Epidermal melanocyte (primary cell): Measurements from ENCODE around the gene ZCCHC9.
"Not testable (repeated sequence)": the region's sequence is repeated elsewhere in the genome, so short reads cannot be mapped to it uniquely, and the experiment has no call there.

Experiments
- DNase-seq: peaks from one replicate; pipeline ENCODE4 v3.0.0; 2011; ENCODE audit warnings: low spot score; ENCODE audit not compliant: insufficient read length

The ZCCHC9 gene, protein sequence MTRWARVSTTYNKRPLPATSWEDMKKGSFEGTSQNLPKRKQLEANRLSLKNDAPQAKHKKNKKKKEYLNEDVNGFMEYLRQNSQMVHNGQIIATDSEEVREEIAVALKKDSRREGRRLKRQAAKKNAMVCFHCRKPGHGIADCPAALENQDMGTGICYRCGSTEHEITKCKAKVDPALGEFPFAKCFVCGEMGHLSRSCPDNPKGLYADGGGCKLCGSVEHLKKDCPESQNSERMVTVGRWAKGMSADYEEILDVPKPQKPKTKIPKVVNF

DNA sequence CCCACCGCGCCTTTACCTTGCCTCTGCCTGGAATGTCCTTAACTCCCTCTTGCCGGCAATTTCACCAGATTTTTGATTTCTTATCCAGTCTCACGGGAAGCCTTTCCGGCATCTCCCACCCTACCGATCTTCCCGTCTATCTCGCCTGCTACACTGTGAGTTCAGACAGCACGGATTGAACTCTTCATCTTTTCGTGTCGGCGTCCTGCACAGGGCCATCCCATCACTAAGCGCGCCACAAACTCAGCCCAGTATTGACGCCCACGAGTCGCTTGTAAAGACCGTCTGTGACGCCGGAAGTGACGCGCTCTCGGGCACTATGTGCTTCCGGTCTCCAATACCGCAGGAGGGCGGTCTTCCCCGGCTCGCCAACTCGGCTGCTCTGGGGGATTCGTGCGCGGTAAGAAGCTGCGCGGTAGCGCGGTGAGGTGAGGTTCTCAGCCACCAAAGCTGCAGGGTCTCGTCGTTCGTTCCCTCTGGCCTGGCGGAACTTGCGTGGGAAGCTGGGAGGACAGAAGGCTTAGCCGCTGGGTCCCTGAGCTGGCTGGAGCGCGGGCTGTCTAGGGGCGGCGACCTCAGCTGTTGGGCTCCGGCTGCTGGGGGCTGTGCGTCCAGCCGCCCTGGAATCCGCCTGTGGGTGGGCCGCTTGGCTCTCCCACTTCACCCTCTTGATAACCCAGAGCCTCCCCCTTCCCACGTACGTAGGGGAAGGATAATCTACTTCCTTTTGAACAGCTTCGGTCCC lies at the start of gene ZCCHC9:
Gene ZCCHC9, plus strand, starts transcription at position 317 of the 745 bp plus-strand sequence. CDS start 3,171 bp downstream, outside the sequence.
- peak; percentile 55 for DNase-seq

DNA sequence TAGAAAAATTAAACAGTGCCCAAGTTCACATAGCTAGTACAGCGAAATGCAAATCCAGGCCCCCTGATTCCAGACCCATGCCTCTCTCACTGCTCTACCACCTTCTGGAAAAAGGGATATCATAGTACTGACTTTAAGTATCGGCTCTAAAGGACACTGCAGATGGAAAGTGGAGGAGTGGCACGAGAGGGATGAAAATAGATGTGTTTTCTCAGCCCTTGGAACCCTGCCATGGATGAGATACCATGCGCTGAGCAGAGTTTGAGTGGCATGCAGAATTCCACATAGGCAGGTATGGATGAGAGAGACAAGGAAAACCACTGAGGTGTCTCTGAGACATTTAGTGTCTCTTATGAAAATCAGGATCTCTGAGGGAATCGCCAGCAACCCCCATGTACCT lies 49.5 kb upstream of the ZCCHC9 start:
- no peak for DNase-seq

DNA sequence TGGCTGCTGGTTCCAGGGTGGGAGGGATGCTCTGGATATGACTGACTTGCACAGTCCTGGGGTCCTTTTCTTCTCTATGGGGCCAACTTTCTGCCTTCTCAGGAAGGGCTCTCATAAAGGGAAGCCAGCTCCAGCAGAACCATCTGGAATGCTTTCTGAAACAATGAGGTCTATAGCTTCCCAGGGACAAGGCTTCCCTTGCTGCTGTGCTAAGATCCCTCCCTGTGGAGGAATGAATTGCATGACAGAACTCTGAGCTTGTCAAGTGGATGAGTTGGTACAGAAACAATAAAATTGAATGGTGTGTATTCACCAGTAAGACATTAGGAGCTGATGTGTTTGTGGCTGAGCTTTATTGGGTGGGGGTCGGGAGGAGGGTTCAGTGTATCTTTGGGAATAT lies 48.5 kb upstream of the ZCCHC9 start:
- no peak for DNase-seq

DNA sequence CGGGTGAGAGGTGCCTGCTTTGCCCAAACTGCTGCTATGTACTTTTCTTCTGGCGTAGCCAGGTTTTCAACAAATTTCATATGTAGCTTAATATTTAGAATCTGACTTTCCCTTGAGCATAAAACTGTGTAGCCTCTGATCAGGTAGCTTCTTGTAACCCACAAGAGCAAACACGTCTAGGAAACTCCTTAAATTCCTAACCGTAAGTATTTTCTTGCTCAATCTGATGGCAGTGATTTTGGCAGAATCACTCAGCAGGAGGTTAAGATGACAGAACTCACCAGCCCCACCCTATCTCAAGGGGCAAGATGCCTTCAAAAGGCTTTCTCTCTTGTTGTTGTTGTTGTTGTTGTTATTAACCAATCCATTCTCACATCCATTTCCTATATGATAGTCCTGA lies 47.5 kb upstream of the ZCCHC9 start:
- no peak for DNase-seq

DNA sequence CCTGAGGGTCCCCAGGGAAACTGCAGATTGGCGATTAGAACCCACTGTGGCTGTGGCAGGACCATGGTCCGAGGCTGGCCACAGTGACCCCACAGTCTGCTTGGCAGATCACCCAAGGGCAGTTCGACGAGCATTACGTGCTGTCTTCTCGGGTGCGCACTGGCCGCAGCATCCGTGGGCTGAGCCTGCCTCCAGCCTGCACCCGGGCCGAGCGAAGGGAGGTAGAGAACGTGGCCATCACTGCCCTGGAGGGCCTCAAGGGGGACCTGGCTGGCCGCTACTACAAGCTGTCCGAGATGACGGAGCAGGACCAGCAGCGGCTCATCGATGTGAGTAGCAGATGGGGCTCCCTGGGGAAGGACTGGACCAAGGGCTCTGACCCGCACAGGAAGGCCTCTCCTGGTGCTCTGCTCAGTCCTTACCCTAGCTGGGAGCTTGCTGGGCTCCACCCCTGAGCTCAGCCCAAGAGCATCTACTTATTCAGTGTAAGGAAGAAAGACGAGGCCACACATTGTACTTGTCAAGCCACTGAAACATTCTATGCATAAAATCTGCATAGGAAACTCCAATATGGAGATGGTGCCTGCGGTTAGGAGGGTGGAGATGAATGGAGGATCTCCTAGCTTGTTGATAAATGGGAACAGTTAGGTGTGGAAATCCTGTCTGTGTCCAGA lies 46.4 kb upstream of the ZCCHC9 start:
- DNase-seq: no peak

DNA sequence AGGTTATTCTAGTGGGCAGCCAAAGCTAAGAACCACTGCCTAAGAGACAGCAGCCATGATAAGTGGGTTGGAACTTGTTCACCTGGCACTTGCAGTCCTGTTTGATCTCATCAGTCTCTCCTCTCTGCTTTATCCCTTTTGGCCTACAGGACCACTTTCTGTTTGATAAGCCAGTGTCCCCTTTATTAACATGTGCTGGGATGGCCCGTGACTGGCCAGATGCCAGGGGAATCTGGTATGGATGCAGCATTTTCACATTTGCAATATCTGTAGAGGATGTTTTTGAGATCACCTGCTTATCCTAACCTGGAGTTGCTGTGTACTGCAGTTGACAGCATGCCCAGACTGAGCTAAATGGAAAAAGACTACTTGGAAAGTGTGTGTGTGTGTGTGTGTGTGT lies 44.6 kb upstream of the ZCCHC9 start:
- no peak for DNase-seq

DNA sequence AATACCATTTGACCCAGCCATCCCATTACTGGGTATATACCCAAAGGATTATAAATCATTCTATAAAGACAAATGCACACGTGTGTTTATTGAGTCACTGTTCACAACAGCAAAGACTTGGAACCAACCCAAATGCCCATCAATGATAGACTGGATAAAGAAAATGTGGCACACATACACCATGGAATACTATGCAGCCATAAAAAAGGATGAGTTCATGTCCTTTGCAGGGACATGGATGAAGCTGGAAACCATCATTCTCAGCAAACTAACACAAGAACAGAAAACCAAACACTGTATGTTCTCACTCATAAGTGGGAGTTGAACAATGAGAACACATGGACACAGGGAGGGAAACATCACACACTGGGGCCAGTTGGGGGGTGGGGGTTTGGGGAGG lies 38.6 kb upstream of the ZCCHC9 start:
- not testable (repeated sequence) for DNase-seq

DNA sequence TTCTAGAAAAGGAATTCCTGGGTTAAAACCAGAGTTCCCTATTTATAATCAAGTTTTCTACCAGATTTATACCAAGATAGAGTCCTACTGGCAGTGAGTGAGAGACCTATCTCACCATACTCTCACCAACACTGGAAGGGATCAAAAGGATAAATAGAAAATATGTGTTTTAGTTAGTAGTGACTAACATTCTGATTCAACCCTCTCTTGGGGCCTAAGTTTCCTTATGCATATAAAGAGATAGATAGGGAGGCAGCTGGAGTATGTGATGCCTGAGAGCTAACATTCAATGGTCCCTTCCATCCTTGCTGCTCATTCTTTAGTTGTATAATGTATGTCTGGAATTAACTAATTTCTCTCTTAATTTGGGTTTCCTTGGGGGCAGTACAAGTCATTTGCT lies 36.3 kb upstream of the ZCCHC9 start:
- no peak for DNase-seq

DNA sequence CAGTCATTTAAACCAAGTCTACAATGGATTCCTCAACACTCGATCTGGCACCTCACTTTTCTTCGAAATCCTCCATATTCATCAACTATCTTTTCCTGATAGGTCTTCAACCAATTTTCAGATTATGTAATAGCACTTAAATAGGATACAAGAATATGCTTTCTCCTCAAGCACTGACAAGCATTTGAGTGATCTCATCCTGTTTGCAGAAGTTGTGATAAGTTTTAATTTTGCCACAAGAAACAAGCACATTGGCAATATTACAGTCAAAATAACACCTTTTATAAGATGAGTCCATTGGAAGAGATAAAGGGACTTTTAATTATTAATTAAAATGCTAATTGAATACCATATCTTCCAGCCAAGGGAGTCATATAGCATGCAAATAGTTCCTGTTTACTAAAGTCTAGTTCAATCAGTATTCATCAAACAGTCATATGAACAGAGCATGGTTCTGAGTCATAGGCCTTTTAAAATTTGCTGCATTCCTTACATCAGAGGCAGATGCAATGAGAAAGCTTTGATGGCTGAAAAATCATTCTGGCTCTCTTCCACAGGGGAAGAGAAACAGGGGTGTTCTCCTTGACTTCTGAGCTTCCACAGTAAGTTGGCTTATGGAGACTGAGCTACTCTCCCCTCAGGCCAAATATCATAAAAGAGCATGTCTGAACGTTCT lies 32.7 kb upstream of the ZCCHC9 start:
- peak; percentile 68 for DNase-seq

DNA sequence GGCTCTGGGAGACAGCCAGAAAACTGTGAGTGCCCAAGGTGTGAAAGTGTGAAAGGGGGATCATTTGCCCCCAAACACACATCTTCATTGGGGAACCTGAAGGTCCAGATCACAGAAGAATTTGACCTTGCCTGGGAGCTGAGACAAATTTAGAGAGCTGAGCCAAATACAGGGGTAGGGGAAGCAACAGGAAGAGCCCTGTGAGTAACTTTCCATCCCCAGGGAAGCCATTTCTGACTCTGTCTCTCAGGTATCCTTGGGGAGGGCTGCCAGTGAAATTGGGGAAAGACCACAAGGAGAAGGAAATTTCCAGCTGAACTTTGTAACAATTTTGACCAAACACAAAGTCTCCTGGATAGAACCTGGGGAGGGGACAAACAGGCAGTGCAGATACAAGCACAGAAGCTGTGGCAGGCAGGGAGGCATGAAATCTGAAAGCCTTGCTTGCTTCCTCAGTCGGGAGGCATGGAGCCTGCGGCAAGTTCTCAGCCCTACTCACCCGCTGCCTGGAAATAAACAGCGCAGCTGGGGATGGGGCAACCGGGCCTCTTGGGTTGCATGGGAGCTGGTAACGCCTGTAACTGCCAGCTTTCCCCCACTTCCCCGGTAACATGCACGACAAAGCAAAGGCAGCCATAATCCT lies 31.5 kb upstream of the ZCCHC9 start:
- no peak for DNase-seq

DNA sequence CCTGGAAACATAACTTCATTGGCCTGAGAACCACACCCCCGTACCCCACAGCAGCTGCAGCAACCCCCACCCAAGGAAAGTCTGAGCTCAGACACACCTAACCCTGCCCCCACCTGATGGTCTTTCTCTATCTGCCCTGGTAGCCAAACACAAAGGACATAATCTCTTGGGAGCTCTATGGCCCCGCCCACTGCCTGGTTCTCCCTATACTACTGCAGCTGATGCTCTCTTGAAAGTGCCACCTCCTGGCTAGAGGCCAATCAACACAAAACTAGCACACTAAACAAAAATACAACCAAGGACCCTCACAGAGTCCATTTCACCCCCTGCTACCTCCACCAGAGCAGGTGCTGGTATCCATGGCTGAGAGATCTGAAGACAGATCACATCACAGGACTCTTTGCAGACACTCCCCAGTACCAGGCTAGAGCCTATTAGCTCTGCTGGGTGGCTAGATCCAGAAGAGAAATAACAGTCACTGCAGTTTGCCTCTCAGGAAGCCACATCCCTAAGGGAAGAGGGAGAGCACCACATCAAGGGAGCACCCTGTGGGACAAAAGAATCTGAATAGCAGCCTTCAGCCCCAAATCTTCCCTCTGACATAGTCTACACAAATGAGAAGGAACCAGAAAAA lies 30.9 kb upstream of the ZCCHC9 start:
- not testable (repeated sequence) for DNase-seq

DNA sequence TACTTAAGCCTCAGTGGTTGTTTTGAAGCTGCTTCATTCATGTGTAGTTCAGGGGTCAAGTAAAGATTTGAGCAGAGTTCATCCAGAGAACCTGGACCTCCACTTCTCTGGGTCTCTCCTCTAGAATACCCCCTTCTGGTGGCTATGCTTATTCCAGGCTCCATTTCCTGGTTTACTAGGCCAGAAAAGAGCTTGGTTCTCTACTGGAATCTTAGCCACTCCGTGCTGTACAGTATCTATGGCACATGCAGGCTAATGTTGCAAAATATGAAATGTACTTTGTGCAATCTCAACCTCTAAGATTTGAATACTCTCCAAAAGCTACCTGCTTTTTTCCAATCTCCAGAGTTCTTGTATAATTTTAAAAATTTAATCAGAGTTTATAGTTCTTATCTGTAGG lies 17.4 kb upstream of the ZCCHC9 start:
- DNase-seq: no peak

DNA sequence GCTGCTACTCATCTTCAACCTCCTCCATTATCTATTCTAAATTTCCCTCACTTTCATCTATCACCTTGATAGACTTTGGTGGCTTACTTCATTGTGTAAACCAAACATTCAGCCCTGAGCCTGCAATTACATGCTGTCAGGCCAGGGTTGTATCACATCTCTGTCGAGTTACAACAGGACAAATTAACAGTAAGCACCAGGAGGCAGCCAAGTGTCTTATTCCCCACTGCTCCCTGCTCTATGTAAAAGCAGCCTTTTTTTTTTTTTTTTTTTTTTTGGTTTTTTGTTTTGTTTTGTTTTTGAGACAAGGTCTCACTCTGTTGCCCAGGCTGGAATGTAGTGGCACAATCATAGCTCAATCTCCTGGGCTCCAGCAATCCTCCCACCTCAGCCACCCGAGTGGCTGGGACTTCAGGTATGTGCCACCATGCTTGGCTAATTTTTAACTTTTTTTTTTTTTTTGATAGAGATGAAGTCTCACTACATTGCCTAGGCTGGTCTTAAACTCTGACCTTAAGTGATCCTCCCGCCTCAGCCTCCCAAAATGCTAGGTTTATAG lies 15.2 kb upstream of the ZCCHC9 start:
- DNase-seq: no peak

DNA sequence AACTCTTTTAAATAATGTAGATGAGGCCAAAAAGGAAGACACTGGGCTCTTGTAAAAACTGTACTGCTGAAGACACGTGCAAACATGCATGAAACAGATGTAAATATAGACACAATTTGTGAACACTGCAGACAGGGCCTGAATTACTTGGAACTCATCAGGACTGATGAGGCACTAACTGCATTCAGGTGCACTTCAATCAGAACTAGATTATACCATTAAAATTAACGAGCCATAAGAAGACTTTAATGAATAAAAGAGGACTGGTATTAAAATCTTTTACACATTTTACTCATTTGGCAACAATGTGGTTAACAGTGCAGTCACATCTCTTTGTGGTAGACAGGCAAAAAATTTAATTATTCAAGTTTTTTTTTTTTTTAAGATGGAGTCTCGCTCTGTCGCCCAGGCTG lies 13.4 kb upstream of the ZCCHC9 start:
- no peak for DNase-seq

DNA sequence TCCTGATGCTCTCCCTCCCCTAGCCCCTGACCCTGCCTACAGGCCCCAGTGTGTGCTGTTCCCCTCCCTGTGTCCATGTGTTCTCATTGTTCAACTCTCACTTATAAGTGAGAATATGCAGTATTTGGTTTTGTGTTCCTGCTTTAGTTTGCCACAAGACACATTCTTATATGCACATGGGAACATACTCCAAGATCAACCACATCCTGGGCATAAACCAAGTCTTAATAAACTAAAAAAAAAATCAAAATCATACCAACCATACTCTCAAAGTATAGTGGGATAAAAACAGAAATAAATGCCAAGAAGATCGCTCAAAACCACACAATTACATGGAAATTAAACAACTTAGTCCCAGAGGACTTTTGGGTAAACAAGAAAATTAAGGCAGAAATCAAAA lies 11.2 kb upstream of the ZCCHC9 start:
- DNase-seq: no peak

DNA sequence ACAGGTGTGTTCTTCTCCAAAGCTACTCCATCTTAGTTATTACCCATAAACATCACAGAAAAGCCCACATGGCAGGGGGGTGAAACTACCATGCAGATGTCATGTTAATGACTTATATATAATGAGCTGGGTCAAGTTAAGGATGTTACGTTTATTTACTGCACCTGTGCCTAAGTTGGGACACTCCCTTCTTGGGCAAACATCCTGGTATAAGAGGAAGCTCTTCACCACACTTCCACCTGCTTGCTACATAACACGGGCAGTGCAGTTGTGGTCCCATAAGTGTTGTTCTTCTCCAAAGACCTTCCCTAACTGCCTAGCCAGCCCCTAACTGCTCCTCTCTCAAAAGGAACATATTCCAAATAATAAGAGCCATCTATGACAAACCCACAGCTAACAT lies 9.3 kb upstream of the ZCCHC9 start:
- no peak for DNase-seq

DNA sequence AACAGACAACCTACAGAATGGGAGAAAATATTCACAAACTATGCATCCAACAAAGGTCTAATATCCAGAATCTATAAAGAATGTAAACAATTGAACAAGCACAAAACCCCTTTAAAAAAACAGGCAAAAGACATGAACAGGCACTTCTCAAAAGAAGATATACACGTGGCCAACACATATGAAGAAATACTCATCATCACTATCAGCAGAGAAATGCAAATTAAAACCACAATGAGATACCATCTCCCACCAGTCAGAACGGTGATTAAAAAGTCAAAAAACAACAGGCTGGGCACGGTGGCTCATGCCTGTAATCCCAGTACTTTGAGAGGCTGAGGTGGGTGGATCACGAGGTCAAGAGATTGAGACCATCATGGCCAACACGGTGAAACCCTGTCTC lies 7.4 kb upstream of the ZCCHC9 start:
- not testable (repeated sequence) for DNase-seq

DNA sequence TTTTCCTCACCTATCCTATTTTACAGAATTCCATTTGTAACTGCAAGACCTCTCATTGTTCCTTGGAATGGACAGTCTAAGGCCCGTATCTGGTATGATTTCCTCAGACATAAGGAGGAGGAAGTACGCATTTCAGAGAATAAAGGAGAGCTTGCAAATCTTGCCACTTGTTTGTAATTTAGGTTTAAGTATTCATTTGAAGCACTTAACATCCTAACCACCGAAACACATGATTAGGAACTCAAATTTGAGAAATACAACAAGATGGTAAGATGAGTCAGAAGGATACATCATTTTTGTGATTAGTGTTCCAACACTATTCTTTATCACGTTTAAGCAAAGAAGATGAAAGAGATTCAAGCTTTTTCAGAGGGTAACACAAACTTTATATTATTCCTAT lies 3.9 kb upstream of the ZCCHC9 start:
- DNase-seq: no peak

DNA sequence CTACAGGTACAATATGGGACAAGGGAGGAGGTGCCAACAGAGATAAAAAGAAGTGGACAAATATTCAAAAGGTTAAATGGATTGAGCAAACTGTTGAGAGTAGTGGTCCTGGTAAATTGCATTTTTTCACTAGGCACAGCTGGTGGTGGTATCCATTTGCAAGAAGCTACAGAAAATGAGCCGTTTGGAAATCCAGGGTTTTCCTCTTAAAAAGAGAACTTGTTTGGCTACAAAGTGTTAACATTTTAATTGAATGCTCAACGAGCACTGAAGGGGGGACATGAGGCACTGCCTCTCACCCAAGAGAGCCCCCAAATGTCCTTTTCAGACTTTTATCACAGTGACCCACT lies 491 bp upstream of the ZCCHC9 start:
- no peak for DNase-seq

DNA sequence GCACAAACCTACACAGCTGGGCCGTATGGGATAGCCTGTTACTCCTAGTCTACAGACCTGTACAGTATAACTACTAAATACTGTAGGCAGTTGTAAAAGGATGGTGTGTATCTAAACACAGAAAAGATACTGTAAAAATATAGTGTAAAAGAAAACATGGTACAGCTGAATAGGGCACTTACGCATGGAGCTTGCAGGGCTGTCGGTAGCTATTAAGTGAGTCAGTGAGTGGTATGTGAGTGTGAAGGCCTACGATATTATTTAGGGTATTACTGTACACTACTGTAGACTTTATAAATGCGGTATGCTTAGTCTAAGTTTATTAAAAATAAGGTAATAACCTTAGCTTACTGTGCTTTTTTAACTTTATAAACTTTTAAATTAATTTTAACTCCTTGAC lies 1.2 kb downstream of the ZCCHC9 start:
- no peak for DNase-seq

DNA sequence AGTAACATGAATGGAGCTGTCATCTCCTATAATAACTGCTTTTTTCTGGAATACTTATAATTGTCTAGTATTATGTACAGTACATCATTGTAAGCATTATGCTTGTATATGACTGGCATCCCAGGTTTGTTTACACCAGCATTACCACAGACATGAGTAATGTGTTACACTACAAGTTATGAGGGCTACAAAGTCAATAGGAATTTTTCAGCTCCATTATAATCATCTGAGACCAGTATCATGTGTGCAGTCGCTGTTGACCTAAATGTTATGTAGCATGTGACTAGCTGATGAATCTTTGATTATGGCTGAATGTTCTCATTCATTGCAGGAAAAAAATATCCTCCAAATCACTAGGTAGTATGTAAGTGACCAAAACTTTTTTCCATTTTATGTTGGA lies 2.2 kb downstream of the ZCCHC9 start:
- DNase-seq: no peak
